WI38 (cell line): ENCODE measurements around the gene CIC.

ENCODE experiments used
- H3K4me3 ChIP-seq: 2 replicates; pipeline ENCODE4 v1.5.1; 2011; ENCODE audit warnings: low read depth, mild to moderate bottlenecking, control low read depth, low read length
- CTCF ChIP-seq: IDR thresholded peaks from 2 replicates; pipeline ENCODE4 v1.5.1; 2012; ENCODE audit warnings: low read depth, mild to moderate bottlenecking, control low read depth, low read length

CIC gene

GRCh38 chr19:42284591-42285341 is 15.7 kb downstream of the CIC start:
- peak overlapping the region; percentile 75 for H3K4me3 ChIP-seq
- no peak for TF ChIP-seq CTCF

- no peak for TF ChIP-seq CTCF
- no peak overlapping the region for H3K4me3 ChIP-seq
Observed at GRCh38 chr19:42285541-42285941, 16.5 kb downstream of the CIC start.

GRCh38 chr19:42285988-42286348 is 16.9 kb downstream of the CIC start:
- no peak overlapping the region for H3K4me3 ChIP-seq
- no peak for TF ChIP-seq CTCF

- TF ChIP-seq CTCF = no peak
- no peak overlapping the region for H3K4me3 ChIP-seq
Observed at GRCh38 chr19:42286349-42287016, 17.4 kb downstream of the CIC start.

GRCh38 chr19:42287017-42287826 is 18.2 kb downstream of the CIC start:
- H3K4me3 ChIP-seq = no peak overlapping the region
- TF ChIP-seq CTCF = no peak

GRCh38 chr19:42287827-42288107 is 18.7 kb downstream of the CIC start:
- no peak for TF ChIP-seq CTCF
- H3K4me3 ChIP-seq = no peak overlapping the region

- no peak overlapping the region for H3K4me3 ChIP-seq
- TF ChIP-seq CTCF = no peak
Observed at GRCh38 chr19:42288387-42288786, 19.3 kb downstream of the CIC start.
